ENCODE data around the gene GPM6B.
"Not testable (repeated sequence)": the region's sequence is repeated elsewhere in the genome, so short reads cannot be mapped to it uniquely, and the experiment has no call there.

DNA sequence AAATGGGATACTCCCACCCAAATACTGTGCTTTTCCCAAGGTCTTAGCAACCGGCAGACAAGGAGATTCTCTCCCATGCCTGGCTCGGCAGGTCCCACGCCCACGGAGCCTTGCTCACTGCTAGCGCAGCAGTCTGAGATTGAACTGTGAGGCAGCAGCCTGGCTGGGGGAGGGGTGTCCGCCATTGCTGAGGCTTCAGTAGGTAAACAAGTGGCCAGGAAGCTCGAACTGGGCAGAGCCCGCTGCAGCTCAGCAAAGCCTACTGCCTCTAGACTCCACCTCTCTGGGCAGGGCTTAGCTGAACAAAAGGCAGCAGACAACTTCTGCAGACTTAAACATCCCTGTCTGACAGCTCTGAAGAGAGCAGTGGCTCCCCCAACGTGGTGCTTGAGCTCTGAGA lies 92.0 kb downstream of the GPM6B start:
- not testable (repeated sequence) for TF ChIP-seq CTCF (conservative IDR thresholded peaks at IDR 0.05; ENCODE audit: low read depth, low read length); EZH2phosphoT487 (IDR thresholded peaks at IDR 0.05; ENCODE audit: borderline replicate concordance, low read length)
